H1 (cell line): ENCODE data around the gene GPD1L. TPM values are rescaled to one million over a fixed set of nuclear protein-coding genes. Genes with fewer than 3 reads are reported as not detected.

Experiments
- GABPA ChIP-seq: IDR thresholded peaks from 2 replicates; pipeline ENCODE4 v1.6.1; 2011; ENCODE audit warnings: mild to moderate bottlenecking, low read length, moderate library complexity, borderline replicate concordance; ENCODE audit not compliant: insufficient read depth
- KDM4A ChIP-seq: IDR thresholded peaks from one replicate; pipeline ENCODE4 v1.7.1; 2012; ENCODE audit warnings: low read depth, mild to moderate bottlenecking, moderate library complexity, low read length, inconsistent platforms; ENCODE audit not compliant: severe bottlenecking
- polyA plus RNA-seq, 7 experiments: library from polyadenylated mRNA; depleted of rRNA in 3 of 7; stranded (reverse) in 5 of 7; unstranded in 2 of 7; fragments of >200 nt in 5 of 7; fragments of 200-250 nt in 2 of 7; gene quantifications; 1 replicate in 5 of 7; 2 replicates in 1 of 7; 4 replicates in 1 of 7; pipeline versions ENCODE4 v1.2.1 to v1.2.3, GENCODE V29; 2011 to 2013; ENCODE audit warnings: missing spikeins in 2 of 7, mixed read lengths in 2 of 7
- total RNA-seq: library from RNA; stranded (reverse); fragmentation: NEBNext Ultra II Directional; extraction: Animal tissue kit (Norgen Biotek cat#: 25700); gene quantifications from 2 replicates; pipeline ENCODE4 v1.2.1, GENCODE V29; 2021
- TF ChIP-seq, protein P1 (sequence below): IDR thresholded peaks from 2 replicates; pipeline ENCODE4 v1.6.1; 2011; ENCODE audit warnings: low read length, improper control_type of control experiment

Gene GPD1L
- total and polyA plus RNA-seq, 2 of the 8 experiments (the other 6 are each of a cell fraction or from before 2014, with no cell fraction given): 2.4 to 8.4 TPM

- TF ChIP-seq, protein P1, sequence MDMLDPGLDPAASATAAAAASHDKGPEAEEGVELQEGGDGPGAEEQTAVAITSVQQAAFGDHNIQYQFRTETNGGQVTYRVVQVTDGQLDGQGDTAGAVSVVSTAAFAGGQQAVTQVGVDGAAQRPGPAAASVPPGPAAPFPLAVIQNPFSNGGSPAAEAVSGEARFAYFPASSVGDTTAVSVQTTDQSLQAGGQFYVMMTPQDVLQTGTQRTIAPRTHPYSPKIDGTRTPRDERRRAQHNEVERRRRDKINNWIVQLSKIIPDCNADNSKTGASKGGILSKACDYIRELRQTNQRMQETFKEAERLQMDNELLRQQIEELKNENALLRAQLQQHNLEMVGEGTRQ: no peak
- TF ChIP-seq GABPA (no peak), KDM4A (no peak)
- TF ChIP-seq, all 59 proteins: peak for 0
These were observed 18.6 kb downstream of the GPD1L start (continued) for GRCh38 chr3:32125012-32125411.
